Type B pancreatic cell (in vitro differentiated cells): ENCODE measurements around the gene SLC25A43. TPM values are rescaled to one million over a fixed set of nuclear protein-coding genes. Genes with fewer than 3 reads are reported as not detected.

Source experiments
- DNase-seq: peaks from one replicate; pipeline ENCODE4 v3.0.0; 2021; ENCODE audit warnings: mixed read lengths; ENCODE audit not compliant: unreplicated experiment; ENCODE audit errors: extremely low spot score
- H3K27ac Mint-ChIP-seq: 2 replicates; pipeline ENCODE4 v1.8.0; 2021; ENCODE audit warnings: mild to moderate bottlenecking, mixed read lengths
- H3K27me3 Mint-ChIP-seq: 2 replicates; pipeline ENCODE4 v1.8.0; 2021; ENCODE audit warnings: mixed read lengths
- H3K36me3 Mint-ChIP-seq: 2 replicates; pipeline ENCODE4 v1.8.0; 2021; ENCODE audit warnings: mixed read lengths
- H3K4me1 Mint-ChIP-seq: one replicate; pipeline ENCODE4 v1.8.0; 2021; ENCODE audit warnings: mixed read lengths; ENCODE audit not compliant: unreplicated experiment
- H3K4me3 Mint-ChIP-seq: 2 replicates; pipeline ENCODE4 v1.8.0; 2021; ENCODE audit warnings: mild to moderate bottlenecking, mixed read lengths
- H3K9me3 Mint-ChIP-seq: 2 replicates; pipeline ENCODE4 v1.8.0; 2021; ENCODE audit warnings: mixed read lengths
- CTCF ChIP-seq: fragments of 200-600 bp; sonication (generic); conservative IDR thresholded peaks from 2 replicates; pipeline ENCODE4 v1.5.0; 2021; ENCODE audit warnings: antibody characterized with exemption, mild to moderate bottlenecking
- total RNA-seq: library from RNA; stranded (reverse); gene quantifications from 2 replicates; pipeline ENCODE4 v1.2.1, GENCODE V29; 2021; ENCODE audit warnings: low replicate concordance

SLC25A43 gene
- total RNA-seq, 1 donor from 2014 or later, result 7.4 TPM

GRCh38 chrX:119469313-119469635 is 70.1 kb downstream of the SLC25A43 start:
- H3K9me3 Mint-ChIP-seq, result no peaks in the 10 kb centered on the region
- H3K27me3 Mint-ChIP-seq, result no peaks in the 10 kb centered on the region
- TF ChIP-seq CTCF, result no peak
- DNase-seq, result no peak
- peaks cover 7% of the 10 kb centered on the region for H3K36me3 Mint-ChIP-seq
- peak overlapping the region; percentile 84 for H3K27ac Mint-ChIP-seq
- no peaks in the 10 kb centered on the region for H3K4me1 Mint-ChIP-seq
- peak overlapping the region; percentile 84 for H3K4me3 Mint-ChIP-seq

- no peak overlapping the region for H3K4me3 Mint-ChIP-seq
- H3K27me3 Mint-ChIP-seq, result no peaks in the 10 kb centered on the region
- no peaks in the 10 kb centered on the region for H3K4me1 Mint-ChIP-seq
- DNase-seq, result no peak
- TF ChIP-seq CTCF, result no peak
- H3K36me3 Mint-ChIP-seq, result peaks cover 4% of the 10 kb centered on the region
- H3K9me3 Mint-ChIP-seq, result no peaks in the 10 kb centered on the region
- no peak overlapping the region for H3K27ac Mint-ChIP-seq
Observed at GRCh38 chrX:119474615-119475388, 75.7 kb downstream of the SLC25A43 start.

- Mint-ChIP-seq H3K27ac (peak overlapping the region; percentile 58), H3K36me3 (peaks cover 2% of the 10 kb centered on the region), H3K27me3 (no peaks in the 10 kb centered on the region), H3K9me3 (no peaks in the 10 kb centered on the region), H3K4me3 (no peak overlapping the region), H3K4me1 (no peaks in the 10 kb centered on the region)
- TF ChIP-seq CTCF, result no peak
- no peak for DNase-seq
Observed at GRCh38 chrX:119475389-119476101, 76.4 kb downstream of the SLC25A43 start.

- Mint-ChIP-seq H3K4me3 (no peak overlapping the region), H3K4me1 (no peaks in the 10 kb centered on the region), H3K27me3 (no peaks in the 10 kb centered on the region), H3K27ac (peak overlapping the region; percentile 15), H3K36me3 (no peaks in the 10 kb centered on the region), H3K9me3 (no peaks in the 10 kb centered on the region)
- DNase-seq, result no peak
- no peak for TF ChIP-seq CTCF
Observed at GRCh38 chrX:119477812-119478232, 78.7 kb downstream of the SLC25A43 start.

GRCh38 chrX:119478504-119478903 is 79.4 kb downstream of the SLC25A43 start:
- H3K4me1 Mint-ChIP-seq, result no peaks in the 10 kb centered on the region

More at GRCh38 chrX:119478504-119478903, 79.4 kb downstream of the SLC25A43 start:
- no peaks in the 10 kb centered on the region for H3K9me3 Mint-ChIP-seq
- DNase-seq, result no peak
- no peak overlapping the region for H3K4me3 Mint-ChIP-seq
- no peaks in the 10 kb centered on the region for H3K27me3 Mint-ChIP-seq
- H3K27ac Mint-ChIP-seq, result peak overlapping the region; percentile 15
- H3K36me3 Mint-ChIP-seq, result no peaks in the 10 kb centered on the region
- no peak for TF ChIP-seq CTCF
